Stimulated activated CD8-positive, alpha-beta memory T cell treated with anti-CD3 and anti-CD28 coated beads, Interleukin-12 subunit alpha, Interleukin-12 subunit beta, amount 100 ng/mL, for 1 hour (primary cell): ENCODE measurements around the gene LGALS7.
"Not testable (repeated sequence)": the region's sequence is repeated elsewhere in the genome, so short reads cannot be mapped to it uniquely, and the experiment has no call there.

Experiments
- DNase-seq: peaks from one replicate; pipeline ENCODE4 v3.0.0-alpha.2; 2020; ENCODE audit warnings: low read depth

LGALS7 gene

GRCh38 chr19:38770949-38771275 lies 2.4 kb downstream of the LGALS7 start:
- not testable (repeated sequence) for DNase-seq

- not testable (repeated sequence) for DNase-seq
Observed at GRCh38 chr19:38770228-38770948, 2.9 kb downstream of the LGALS7 start.

DNA sequence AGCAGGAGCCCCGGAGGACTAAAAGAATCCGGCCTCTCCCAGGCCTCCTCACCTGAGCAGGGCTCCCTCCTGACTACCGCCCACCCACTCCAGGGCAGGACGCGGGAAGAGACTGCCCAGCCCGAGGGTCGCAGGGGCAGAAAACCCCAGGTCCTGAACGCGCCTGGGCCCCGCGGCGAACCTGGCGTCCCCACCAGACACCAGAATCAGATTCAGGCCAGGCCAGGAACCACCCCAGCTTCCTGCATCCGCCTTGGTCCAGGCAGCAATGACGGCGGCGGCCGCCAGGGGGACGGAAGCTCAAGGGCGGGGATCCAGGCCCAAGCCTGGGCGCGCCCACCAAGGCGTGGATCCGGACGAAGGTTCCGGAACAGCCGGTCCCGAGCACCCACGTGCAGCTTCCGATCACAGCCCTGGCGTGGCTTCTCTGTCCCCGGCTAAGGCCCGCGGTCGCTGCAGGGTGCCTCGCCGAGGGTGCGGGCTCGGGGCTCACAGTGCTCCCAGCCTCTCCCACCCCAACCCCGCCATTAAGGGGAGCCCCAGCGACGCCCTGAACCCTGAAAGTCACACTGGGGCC lies 3.6 kb downstream of the LGALS7 start:
- DNase-seq = peak; percentile 83

DNA sequence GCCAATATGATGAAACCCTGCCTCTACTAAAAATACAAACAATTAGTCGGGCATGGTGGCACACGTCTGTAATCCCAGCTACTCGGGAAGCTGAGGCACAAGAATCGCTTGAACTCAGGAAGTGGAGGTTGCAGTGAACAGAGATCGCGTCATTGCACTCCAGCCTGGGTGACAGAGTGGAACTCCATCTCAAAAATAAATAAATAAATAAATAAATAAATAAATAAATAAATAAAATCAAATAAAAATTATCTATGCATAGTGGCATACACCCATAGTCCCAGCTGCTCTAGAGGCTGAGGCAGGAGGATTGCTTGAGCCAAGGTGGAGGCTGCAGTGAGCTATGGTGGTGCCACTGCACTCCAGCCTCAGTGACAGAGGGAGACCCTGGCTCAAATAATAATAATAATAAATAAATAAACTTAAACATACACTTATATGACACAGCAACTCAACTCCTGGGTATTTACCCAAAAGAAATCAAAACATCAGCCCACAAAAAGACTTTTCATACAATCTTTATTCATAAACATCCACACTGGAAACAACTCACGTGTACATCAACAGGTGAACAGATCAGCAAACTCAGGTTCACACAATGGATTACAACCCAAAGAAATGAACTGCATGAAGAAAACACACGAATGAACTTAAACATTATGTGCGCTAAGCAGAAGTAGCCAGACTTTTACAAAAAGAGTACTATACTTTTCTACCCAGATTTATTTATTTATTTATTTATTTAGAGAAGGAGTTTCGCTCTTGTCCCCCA lies 6.9 kb downstream of the LGALS7 start:
- DNase-seq = no peak

DNA sequence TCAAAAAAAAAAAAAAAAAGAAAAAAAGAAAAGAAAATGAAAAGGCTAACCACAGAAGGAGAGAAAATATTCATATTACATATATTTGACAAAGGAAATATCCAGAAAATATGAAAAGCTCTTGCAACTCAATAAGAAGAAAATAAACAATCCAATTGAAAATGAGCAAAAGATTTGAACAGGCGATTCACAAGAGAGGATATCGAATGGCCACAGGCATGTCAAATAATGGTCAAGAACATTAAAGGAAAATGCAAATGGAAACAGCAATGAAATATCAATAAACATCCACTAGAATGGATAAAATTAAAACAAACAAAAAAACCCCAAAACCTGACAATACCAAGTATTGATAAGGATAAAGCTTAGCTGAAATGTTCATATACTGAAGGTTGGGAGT lies 8.1 kb downstream of the LGALS7 start:
- no peak for DNase-seq

DNA sequence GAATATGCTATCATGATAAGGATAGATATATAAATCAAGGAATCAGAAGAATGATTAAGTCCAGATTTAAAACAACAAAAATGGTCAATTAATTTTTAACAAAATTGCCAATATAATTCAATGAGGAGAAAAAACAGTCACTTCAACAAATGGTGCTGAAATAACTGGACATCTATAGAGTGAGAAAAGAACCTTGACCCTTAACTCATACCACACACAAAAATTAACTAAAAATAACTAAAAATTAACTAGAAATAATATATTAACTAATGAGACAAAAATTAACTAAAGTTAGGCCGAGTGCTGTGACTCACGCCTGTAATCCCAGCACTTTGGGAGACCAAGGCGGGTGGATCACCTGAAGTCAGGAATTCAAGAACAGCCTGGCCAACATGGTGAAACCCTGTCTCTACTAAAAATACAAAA lies 9.5 kb downstream of the LGALS7 start:
- no peak for DNase-seq

DNA sequence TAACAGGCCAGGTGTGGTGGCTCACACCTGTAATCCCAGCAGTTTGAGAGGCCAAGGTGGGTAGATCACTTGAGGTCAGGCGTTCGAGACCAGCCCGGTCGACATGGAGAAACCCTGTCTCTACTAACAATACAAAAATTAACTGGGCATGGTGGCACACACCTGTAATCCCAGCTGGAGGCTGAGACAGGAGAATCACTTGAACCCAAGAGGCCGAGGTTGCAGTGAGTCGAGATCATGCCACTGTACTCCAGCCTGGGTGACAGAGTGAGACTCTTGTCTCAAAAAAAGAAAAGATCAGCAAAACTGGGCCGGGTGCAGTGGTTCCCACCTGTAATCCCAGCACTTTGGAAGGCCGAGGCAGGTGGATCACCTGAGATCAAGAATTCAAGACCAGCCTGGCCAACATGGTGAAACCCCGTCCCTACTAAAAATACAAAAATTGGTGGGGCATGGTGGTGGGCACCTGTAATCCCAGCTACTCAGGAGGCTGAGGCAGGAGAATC lies 11.4 kb downstream of the LGALS7 start:
- not testable (repeated sequence) for DNase-seq

DNA sequence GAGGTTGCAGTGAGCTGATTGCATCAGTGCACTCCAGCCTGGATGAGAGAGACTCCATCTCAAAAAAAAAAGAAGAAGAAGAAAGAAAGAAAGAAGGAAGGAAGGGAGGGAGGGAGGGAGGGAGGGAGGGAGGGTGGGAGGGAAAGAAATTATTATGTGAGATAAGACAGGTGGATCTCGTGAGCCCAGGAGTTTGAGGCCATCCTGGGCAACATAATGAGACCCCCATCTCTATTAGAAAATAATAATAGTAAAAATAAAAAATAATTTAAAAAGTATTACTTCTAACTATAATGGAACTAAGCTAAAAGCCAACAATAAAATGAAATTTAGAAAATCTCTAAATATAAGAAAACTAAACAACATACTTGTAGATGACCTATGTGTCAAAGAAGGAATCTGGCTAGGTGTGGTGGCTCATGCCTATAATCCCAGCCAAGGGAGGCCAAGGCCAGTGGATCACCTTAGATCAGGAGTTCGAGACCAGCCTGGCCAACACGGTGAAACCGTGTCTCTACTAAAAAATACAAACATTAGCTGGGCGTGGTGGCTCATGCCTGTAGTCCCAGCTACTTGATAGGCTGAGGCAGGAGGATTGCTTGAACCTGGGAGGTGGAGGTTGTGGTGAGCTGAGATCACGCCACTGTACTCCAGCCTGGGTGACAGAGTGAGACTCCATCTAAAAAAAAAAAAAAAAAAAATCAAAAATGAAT lies 12.4 kb downstream of the LGALS7 start:
- DNase-seq = not testable (repeated sequence)

GRCh38 chr19:38759590-38760003 lies 13.7 kb downstream of the LGALS7 start:
- no peak for DNase-seq

GRCh38 chr19:38754196-38754595 lies 19.1 kb downstream of the LGALS7 start:
- not testable (repeated sequence) for DNase-seq

- DNase-seq = not testable (repeated sequence)
Observed at GRCh38 chr19:38753783-38754182, 19.5 kb downstream of the LGALS7 start.

GRCh38 chr19:38745316-38745715 lies 28.0 kb downstream of the LGALS7 start:
- DNase-seq = no peak

GRCh38 chr19:38744874-38745273 lies 28.4 kb downstream of the LGALS7 start:
- DNase-seq = no peak

- no peak for DNase-seq
Observed at GRCh38 chr19:38744298-38744681, 29.0 kb downstream of the LGALS7 start, which contains the start of gene CAPN12. Gene CAPN12, minus strand, starts transcription at chr19:38744474. Its CDS starts 309 bp downstream, at chr19:38744165.

- no peak for DNase-seq
Observed at GRCh38 chr19:38743394-38744297, 29.7 kb downstream of the LGALS7 start.

GRCh38 chr19:38742906-38743305 lies 30.4 kb downstream of the LGALS7 start:
- DNase-seq = no peak

DNA sequence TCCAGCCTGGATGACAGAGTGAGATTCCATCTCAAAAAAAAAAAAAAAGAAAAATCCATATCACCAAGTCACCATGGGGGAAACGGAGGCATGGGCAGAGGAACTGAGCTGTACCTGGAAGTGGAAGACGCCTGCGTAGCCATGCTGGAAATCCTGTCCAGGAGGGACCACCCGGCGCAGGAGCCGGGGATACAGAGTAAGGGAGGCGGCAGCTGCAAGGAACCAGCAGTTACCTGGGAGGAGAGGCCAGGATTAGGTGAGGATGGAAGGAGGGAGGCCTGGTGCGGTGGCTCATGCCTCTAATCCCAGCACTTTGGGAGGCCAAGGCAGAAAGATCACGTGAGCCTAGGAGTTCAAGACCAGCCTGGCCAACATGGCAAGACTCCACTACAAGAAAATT lies 31.0 kb downstream of the LGALS7 start:
- no peak for DNase-seq

DNA sequence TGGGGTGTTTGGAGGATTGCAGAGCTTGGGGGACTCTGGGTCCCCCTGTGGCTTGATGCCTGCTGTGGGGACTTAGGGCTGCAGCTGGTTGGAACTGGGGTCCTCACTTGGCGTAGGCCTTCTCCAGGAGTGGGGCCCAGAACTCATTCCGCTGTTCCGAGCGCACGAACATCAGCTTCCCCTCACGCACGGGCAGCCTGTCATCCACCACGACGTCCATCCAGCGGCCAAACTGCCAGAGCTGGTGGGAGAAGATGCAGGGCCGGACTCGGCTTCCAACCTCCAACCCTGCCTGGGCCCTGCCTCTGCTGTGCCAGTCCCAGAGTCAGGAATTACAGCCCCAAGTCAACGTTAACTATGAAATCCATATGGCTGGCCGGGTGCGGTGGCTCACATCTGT lies 31.6 kb downstream of the LGALS7 start:
- DNase-seq = no peak

GRCh38 chr19:38740932-38741331 lies 32.4 kb downstream of the LGALS7 start:
- DNase-seq = no peak

GRCh38 chr19:38740257-38740592 lies 33.1 kb downstream of the LGALS7 start:
- DNase-seq = no peak
